Right renal pelvis (tissue), 4 donors: ENCODE data around the gene RAMACL. TPM values are rescaled to one million over a fixed set of nuclear protein-coding genes. Genes with fewer than 3 reads are reported as not detected.

Source experiments
- DNase-seq, 4 donors: peaks; one replicate each; pipeline ENCODE4 v3.0.0-alpha.2; 2013; ENCODE audit warnings: low read depth in 4 of 4, low spot score in 3 of 4, missing footprints in 1 of 4
- polyA plus RNA-seq, 4 donors: library from polyadenylated mRNA; unstranded; fragments of 120-200 nt; gene quantifications; one replicate each; pipeline ENCODE4 v1.2.1, GENCODE V29; 2013; ENCODE audit not compliant: insufficient read length in 4 of 4

RAMACL gene
- polyA plus RNA-seq, 4 donors: 0.35 to 3.7 TPM; not detected in 2

DNA sequence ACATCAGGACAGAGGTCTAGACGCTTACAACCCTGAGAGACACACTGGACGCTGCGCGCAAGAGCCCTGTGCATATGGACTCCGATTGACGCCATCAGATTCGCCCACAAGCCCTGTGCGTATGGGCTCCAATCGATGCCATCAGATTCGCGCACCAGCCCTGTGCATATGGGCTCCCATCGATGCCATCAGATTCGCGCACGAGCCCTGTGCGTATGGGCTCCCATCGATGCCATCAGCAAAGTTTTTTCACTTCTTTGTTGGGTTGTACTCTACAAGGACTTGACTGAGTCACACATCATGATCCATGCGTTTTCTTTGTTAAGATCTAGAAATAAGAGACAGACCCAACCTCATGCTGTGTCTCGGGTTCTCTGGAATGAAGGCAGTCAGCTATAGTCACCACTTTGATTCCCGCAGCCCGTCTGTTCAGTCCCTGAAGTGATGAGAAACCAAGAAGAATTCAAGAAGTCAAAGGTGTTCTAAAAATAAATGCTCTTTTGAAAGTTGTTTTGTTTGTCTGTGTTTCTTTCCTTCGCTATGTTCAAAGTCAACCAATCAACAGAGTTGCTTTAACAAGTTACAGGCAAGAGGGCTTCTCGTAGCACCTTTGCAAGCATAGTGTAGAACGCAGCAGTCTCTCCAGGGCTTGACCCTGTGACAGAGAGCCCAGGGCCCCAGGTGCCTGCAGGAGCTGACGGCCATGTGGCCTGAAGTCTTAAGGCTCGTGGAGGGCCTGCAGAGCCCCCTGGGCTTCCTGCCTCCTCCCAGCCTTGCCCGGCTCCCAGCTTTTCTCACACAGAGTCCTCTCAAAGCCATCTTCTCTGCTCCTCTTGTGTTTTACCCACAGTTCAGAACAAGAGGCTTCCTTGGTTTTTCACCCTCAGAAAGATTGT, 32.6 kb upstream of the RAMACL start:
- no peak for DNase-seq

DNA sequence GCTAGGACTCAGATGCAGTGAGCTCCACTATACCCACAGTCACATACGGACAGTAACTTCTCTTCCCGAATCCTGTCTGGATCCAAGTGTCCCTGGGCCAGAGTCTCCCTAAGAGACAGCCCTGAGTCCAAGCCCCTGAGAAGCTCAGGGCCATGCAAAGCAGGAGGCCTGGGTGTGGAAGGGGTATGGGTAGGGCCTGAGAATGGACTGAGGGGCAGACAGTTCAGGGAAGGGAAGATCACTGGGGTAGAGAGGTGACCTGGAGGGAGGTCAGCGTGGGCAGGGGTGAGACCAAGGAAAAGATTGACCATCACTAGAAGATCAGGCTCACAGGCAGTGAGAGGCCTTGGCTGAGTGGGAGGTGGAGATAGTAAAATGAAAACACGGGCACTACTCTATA, 31.8 kb upstream of the RAMACL start:
- no peak for DNase-seq

DNA sequence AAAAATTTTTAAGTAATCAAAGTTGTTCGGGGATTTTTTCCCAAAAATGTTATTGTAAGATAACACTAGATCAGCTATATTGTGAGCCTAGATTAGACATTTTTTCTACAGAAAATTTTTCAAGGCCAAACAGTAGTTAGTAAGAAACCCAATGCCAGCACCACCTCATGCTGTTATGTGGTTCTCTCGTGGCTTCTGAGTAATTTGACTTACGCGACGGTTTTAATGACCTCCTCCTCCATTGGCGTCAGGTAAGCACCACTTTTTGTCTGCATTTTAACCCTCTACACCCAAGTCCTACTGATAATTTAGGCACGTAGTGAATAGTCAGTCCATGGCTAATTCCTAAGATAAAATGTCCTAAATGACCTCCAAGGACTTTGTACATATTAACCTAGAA, 30.9 kb upstream of the RAMACL start:
- no peak for DNase-seq

DNA sequence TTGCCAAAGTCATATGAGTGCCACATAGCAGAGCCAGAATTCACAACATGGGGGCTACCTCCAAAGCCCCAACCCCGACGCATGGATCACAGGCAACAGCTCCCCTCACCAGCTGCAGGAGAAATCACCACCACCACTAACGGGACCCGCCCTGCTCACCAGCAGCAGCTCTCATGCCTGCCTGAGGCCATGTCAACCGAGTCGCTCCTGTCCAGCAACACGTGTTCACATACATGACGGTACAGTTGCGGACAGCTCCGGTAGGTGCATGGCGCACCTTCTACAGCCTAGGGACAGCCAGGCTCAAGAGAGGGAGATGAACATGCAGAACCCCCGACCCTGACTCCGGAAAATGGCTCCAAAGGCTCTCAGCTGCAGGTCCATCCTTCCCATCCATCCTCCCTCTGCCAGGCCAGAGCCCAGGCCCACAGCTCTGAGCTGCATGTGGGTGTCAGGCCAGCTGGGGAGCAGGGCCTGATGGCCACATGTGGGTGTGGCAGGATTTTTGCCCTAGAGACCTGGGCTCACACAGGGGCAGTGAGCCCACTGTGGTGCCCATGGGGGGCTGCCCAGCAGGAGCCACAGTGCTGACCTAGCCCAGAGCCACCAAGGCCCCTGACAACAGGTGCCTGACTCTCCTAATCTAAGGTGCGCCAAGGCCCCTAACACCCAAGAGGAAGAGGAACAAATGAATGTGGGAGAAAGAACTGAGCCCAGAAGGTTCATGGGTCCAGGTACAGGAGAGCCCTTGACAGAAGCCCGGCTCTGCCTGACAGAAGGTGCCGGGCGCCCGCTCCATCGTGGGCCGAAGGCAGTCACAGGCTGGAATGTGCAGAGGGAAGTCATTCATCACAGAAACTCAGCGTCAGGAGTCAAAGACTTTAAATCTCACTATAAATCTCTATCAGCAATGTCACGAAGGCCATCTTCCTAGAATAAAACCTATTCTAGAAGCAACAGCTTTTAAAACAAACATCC, 30.1 kb upstream of the RAMACL start:
- no peak for DNase-seq

DNA sequence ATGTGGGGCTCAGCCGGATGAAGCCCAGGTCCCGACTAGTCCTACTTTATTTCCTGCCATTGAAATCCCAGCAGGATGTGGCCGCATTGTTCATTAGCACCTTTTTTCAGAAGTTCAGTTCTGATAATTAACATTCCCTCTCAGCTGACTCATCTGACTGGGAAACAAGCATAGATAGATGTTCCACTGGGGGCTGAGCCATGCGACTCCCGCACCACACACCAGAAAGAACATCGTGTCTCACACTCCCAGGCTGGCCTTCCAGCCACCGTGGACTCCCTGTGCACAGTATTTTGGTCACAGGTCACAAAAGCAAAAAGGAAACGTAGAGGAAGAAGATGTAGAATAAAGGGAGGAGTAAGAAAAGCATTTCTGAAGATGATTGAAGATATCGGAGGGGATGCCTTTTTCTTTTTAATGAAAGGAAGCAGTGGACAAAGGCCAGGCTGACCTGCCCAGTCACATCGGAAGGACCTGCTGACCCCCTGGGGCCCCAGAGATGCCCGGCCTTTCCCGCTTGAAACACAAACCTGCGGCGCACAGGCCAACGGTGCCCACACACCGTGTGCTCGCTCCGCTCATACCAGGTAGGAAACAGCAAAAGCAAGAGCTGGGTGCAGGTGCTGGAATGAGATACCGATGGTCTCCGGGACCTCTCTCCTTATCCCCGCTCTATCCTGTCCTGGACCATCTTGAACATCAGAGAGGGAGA, 28.7 kb upstream of the RAMACL start:
- no peak for DNase-seq

DNA sequence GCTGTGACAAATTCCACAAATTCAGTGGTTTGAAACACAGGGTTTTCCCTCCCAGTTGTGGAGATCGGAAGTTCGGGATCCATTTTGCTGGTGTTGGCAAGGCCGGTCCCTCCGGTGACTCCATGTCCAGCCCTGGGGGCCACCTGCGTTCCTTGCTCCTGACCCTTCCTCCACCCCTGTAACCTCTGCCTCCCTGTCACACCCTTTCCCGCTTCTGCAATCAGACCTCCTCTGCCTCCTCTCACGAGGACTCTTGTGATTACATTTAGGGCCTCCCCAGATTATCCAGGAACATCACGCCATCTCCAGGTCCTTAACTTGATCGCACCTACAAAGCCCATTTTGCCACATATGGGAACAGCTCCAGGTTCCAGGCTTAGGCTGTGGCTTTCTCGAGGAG, 28.1 kb upstream of the RAMACL start:
- DNase-seq: no peak

DNA sequence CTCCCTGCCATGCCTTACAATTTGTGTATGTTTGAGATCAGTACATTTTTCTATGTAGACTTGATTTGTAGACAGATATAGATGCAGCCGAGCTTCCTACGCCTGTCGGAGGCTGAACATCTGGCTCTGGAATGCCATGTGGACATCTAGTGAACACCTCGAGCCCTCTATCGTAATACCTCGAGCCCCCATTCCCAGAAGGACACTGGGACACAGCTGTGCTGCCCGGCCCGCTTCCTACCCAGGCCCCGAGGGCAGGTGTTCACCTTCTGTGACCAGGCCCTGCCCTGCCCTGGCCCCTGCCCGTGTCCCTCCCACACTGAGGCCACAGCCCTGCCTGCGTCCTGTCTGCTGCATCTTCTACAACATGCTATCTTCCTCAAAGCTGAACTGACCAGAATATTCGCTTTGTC, 27.7 kb upstream of the RAMACL start:
- DNase-seq: no peak

DNA sequence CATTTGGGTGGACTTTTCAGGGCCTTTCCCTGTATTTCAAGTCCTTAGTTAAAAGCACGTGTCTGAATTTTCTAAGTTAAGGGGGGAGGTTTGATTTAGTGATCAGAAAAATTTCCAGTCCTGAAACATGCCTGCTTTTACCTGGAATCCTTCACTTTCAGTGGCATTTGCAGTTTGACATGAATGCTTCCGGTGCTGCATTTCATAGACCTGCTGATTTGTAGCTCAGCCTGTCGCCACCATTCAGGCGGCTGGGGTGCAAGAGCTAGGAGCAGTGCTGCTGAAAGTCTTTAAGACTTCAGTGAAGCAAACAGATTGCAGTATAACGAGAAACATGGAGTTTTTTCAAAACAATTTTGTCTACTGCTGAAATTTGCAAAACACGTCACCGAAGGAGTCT, 26.5 kb upstream of the RAMACL start:
- DNase-seq: no peak

DNA sequence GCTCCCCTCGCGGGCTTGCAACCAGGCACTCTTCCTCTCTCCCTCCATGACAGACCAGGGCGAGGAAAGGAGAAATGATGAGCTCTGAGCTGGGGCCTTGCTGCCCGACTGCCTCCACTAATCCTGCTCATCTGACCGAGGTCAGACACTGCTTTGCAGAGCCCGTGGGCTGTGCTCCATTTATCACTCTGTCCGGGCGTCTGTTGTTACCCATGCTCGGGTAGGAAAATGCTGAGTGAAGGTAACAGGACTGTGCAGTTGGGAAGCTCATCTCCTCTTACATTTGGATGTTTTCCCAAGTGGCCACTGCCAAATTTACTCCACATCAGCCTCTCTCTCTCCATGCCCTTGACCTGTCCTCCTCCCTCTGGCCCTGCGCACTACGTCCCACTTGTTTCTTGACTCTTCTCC, 26.0 kb upstream of the RAMACL start:
- no peak for DNase-seq

DNA sequence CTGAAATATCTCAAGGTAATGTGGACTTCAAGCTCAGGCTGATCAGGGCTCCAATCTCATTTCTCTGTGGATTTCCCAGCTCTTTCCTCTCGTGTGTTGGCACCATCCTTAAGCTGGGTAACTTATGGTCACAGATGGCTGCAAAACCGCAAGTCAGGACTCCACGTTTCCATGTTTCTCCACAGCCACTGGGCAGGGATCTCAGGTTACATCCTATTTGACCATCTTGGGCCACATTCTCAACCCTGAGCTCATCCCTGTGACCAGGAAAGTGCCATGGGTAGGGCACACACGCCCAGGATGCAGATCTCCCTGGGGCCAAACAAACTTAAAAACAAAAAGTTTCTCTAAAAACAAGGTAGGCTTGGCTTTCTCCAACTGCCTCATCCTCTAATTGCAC, 25.2 kb upstream of the RAMACL start:
- no peak for DNase-seq

DNA sequence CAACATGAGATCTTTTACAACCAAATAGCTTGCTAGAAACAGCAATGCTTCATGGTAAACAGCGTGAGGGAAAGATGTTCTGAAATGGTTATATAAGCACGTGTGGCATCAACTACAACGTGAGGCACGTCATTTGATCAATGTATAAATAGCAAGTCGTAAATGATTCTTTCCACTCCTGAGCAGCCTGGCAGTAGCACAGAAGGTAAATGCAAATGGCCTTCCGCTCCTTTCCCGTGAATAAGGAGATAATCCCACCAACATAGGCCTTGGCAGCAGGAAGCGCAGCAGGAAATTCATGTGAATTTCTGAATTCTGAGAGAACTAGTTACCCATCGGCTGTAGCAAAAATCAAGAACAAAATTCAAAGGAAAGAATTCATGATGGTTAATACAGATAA, 23.6 kb upstream of the RAMACL start:
- DNase-seq: no peak

DNA sequence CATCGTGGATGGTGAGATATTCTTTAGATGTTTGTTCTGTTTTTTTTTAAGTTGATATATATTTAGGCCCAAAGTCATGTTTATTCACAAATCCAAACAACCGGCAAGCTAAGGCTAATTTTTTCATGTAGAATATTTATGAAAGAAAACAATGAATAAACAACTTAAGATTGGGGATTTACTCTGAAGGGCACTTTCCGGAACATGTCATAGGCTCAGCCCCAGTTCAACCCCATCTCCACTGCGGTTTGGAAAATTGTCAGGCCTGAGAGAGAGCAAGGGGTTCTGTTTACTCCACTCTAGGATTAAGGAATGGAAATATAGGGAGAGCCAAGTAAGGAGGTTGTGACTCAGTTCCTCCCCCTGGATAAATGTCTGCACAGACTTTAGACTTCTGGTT, 22.3 kb upstream of the RAMACL start:
- no peak for DNase-seq

DNA sequence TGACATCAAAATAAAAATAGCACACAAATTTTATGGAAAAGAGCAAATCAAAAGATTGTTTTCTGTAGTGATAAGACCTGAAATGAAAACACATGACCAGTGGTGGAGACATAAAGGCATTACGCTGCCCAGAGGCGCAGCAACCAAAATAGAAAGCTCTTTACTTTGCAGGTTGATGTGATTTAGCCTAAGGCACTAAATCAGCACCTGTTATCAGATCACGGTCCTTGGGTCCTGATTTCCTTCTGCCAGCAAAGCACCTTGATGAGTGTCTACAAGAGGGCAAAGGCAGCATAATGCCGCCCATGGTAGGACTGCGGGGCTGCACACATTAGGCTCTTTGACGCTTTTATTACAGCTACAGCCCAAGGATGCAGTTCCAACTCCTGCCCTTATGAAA, 19.3 kb upstream of the RAMACL start:
- no peak for DNase-seq

DNA sequence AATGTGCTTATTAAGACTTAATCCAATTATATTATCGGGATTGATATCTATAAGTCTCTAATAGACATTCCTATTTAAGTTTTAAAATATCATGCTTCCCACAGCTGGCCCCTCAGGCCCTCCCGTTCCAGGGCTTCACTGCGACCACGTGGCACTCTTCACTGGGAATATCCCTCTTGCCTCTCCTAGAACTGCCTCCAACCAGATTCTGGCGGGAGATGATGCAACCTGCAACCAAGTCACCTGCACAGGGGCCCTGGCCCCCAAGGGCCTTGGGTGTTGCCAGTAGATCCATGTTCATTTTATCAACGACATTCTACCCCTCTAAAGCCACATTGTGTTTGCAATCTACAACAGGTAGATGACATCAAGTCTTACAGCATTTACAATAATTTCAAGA, 18.4 kb upstream of the RAMACL start:
- DNase-seq: no peak

DNA sequence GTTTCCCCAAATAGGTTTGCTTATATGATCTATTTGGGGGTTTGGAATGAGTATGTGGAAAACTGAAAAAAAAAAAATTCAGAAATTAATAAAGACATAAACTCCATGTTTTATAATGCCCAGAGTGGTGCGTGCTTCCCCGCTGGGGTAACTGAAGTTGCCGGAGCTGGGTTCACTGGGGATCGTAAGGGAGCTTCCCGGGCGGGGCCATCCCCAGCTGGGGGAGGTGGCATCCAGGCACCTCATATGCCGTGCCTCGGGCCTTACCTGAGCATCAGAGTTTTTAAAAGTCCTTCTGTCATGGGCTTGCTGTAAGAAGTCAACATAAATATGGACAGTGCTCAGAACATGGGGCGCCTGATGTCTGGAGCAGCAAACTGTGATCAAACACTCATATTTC, 17.9 kb upstream of the RAMACL start:
- no peak for DNase-seq

DNA sequence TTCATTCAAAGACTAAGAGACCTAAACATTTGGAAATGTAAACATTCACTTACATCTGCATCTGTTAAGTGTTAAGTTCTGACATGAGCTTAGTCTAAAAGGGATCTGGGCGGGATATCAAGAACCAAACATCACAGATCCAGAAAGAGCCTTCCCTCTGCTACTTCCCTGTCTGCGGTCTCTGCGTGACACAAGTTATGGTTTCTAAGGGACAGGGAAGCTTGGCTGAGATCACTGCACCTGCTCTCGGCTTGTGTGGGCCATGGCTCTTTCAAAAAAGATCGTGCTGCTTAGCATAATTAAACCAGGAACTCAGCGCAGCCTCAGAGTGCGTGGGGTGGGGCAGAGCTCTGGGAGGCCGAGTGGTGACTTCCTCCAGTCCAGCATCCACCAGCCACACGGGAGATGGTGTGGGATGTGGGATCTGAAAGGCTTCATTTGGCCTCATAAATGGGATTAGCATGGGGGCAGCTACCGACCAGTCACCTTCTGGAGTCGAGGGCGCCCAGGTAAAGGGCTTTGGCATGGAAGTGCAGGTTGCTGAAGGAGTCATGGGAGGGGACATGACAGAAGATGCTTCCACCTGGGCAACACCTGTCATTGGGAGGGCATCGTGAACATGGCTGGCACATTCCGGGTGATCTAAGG, 16.7 kb upstream of the RAMACL start:
- no peak for DNase-seq

DNA sequence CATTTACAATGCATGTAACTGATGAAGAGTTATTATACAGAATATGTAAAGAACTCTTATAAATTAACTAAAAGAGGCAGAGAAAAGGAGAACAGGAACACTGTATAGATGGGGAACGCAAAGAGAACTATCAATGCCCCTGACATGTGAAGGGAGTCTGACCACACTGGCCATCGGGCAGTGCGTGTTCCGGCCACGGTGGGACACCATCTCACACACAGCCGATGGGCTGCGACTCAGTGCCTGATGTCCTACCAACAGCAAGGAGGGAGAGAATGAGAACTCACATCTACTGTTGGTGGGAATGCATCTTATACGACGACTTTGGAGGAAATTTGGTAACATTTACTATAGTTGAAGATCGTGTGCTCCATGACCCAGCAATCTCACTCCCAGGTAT, 15.5 kb upstream of the RAMACL start:
- no peak for DNase-seq

DNA sequence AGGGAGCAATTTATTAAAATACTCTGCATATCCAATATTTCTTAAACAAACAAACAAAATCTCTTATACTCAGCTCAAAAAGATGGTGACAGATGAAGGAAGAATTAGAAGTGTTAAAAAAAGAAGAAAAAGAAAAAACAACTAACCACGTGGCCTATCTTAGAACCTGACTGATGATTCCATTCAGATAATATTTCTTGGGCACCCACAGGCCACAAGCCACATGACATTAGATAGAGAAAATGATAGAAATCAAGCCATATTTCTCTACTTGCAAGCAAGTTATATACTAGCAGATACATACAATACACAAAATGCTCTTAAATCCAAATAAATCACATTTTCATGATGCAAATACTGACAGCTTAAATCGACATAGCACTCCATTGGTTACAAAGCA, 14.5 kb upstream of the RAMACL start:
- no peak for DNase-seq

DNA sequence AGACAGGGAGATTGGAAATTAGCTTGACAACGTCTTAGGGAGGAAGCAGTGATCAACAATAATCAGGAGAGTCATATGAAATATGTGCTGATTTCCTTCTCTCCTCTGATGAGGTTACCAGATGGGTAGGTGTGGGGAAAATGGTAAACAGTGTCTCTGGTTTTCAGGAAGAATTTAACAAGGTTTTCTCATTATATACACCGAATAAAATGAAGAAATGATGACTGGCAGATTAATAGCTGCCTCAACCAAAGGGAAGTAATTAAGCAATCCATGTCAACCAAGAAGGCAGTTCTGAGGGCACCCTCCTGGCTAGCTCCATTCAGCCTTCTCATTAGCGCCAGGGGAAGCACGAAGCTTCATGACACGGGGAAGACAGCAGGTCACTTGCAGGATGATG, 12.7 kb upstream of the RAMACL start:
- no peak for DNase-seq

DNA sequence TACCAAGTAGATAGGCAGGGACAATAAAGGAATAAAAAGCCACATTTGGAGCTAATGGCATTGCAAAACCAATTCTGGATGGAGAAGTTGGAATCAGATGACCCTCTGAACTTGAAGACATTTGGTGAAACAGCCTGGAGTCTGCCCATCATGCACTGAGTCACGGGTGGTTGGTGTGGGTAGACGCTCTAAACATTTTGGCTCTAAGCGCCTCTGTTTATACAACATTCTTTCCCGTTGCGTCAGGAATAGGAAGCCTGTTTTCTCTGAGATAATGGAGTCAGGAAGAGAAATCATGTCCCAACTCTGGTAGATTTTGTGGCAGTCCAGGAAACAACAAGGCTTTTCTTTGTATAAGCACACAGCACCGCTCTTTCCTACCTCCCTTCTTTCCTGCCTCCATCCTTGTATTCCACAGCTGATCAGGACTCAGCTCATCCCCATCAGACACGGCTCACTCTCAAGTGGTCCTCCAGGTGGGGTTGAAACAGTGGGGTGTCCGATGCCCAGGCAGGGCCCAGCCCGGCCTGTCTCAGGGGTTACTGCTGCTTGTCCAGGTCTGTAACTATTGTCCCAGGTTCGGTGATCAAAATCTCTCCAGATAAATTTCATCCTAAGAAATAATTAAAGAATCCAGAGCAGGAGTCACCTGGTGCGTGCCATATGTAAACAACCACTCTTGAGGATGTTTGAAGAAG, 12.1 kb upstream of the RAMACL start:
- no peak for DNase-seq
